ENCODE data around the gene SLC25A46.
"Not testable (repeated sequence)": the region's sequence is repeated elsewhere in the genome, so short reads cannot be mapped to it uniquely, and the experiment has no call there.

- not testable (repeated sequence) for TF ChIP-seq CTCF (IDR thresholded peaks at IDR 0.05 in 8 of 11, conservative IDR thresholded peaks at IDR 0.05 in 3 of 11); POLR2A (IDR thresholded peaks at IDR 0.05)
These were observed 49.2 kb downstream of the SLC25A46 start for GRCh38 chr5:110788006-110788405.
